WTC11 (cell line): ENCODE data around the gene ADAMTS8.

ENCODE experiments used
- ATF3 ChIP-seq: sonication (generic); formaldehyde crosslinking; conservative IDR thresholded peaks from 2 replicates; pipeline ENCODE4 v1.8.1; 2022; ENCODE audit warnings: mild to moderate bottlenecking, missing genetic modification reagents
- CTCF ChIP-seq: fragments of 200-600 bp; IDR thresholded peaks from 2 replicates; pipeline ENCODE4 v1.8.0; 2022; ENCODE audit warnings: antibody characterized with exemption
- E2F1 ChIP-seq: sonication (generic); formaldehyde crosslinking; IDR thresholded peaks from 2 replicates; pipeline ENCODE4 v1.8.0; 2022; ENCODE audit warnings: mild to moderate bottlenecking, missing genetic modification reagents
- EMX1 ChIP-seq: fragments of 250-450 bp; sonication (Bioruptor Pico); IDR thresholded peaks from 2 replicates; pipeline ENCODE4 v1.8.0; 2021; ENCODE audit warnings: mild to moderate bottlenecking
- NFE2L1 ChIP-seq: sonication (generic); formaldehyde crosslinking; IDR thresholded peaks from 2 replicates; pipeline ENCODE4 v1.8.1; 2023; ENCODE audit warnings: missing genetic modification reagents
- SP1 ChIP-seq: sonication (generic); formaldehyde crosslinking; conservative IDR thresholded peaks from 2 replicates; pipeline ENCODE4 v1.8.1; 2022; ENCODE audit warnings: missing genetic modification reagents
- TEAD4 ChIP-seq: sonication (generic); formaldehyde crosslinking; IDR thresholded peaks from 2 replicates; pipeline ENCODE4 v1.8.0; 2022; ENCODE audit warnings: mild to moderate bottlenecking, missing genetic modification reagents
- USF1 ChIP-seq: sonication (generic); formaldehyde crosslinking; IDR thresholded peaks from 2 replicates; pipeline ENCODE4 v1.8.0; 2022; ENCODE audit warnings: mild to moderate bottlenecking, missing genetic modification reagents

GRCh38 chr11:130380778-130381177, 47.6 kb downstream of the ADAMTS8 start:
- no peak for TF ChIP-seq USF1 (CRISPR knock-in tag)
- no peak for TF ChIP-seq TEAD4 (CRISPR knock-in tag)
- TF ChIP-seq EMX1 (CRISPR knock-in tag): no peak
- TF ChIP-seq E2F1: no peak
- TF ChIP-seq CTCF: no peak
- no peak for TF ChIP-seq ATF3 (CRISPR knock-in tag)
- no peak for TF ChIP-seq NFE2L1 (CRISPR knock-in tag)
- no peak for TF ChIP-seq SP1
